CD14-positive monocyte (primary cell): ENCODE data around the gene SP100. TPM values are rescaled to one million over a fixed set of nuclear protein-coding genes. Genes with fewer than 3 reads are reported as not detected.

Source experiments
- DNase-seq, 3 donors: peaks; one replicate each; pipeline ENCODE4 v3.0.0-alpha.2; 2011 to 2022
- H2AFZ ChIP-seq: 2 replicates; pipeline ENCODE4 v1.6.0; 2012; ENCODE audit warnings: mild to moderate bottlenecking, low read depth, low read length, inconsistent platforms; ENCODE audit not compliant: insufficient read depth, poor library complexity, severe bottlenecking
- H3K27ac ChIP-seq, 2 donors: 1 replicate in 1 of 2; 2 replicates in 1 of 2; pipeline ENCODE4 v1.5.1; 2012 to 2013; ENCODE audit warnings: low read length in 2 of 2, control low read depth in 1 of 2, inconsistent platforms in 1 of 2, low read depth in 1 of 2, mild to moderate bottlenecking in 1 of 2
- H3K27me3 ChIP-seq, 2 donors: one replicate each; pipeline versions ENCODE4 v1.6.0 to v1.6.1; 2011 to 2013; ENCODE audit warnings: low read length in 2 of 2; ENCODE audit not compliant: control insufficient read depth in 2 of 2, insufficient read depth in 2 of 2
- H3K36me3 ChIP-seq, 2 donors: replicated peaks in 1 of 2; 1 replicate in 1 of 2; 2 replicates in 1 of 2; pipeline versions ENCODE4 v1.5.1 to v1.6.1; 2012 to 2013; ENCODE audit warnings: low read length in 2 of 2, control low read depth in 1 of 2, inconsistent platforms in 1 of 2, mild to moderate bottlenecking in 1 of 2; ENCODE audit not compliant: insufficient read depth in 2 of 2, control insufficient read depth in 1 of 2
- H3K4me1 ChIP-seq, 2 donors: 1 replicate in 1 of 2; 2 replicates in 1 of 2; pipeline versions ENCODE4 v1.5.1 to v1.6.1; 2012 to 2013; ENCODE audit warnings: low read length in 2 of 2, control low read depth in 1 of 2, inconsistent platforms in 1 of 2, mild to moderate bottlenecking in 1 of 2, moderate library complexity in 1 of 2; ENCODE audit not compliant: insufficient read depth in 2 of 2, control insufficient read depth in 1 of 2
- H3K4me2 ChIP-seq: replicated peaks from 2 replicates; pipeline ENCODE3; 2012; ENCODE audit warnings: low read length, moderate library complexity, mild to moderate bottlenecking; ENCODE audit not compliant: poor library complexity, severe bottlenecking; ENCODE audit errors: extremely low read depth
- H3K4me3 ChIP-seq, 3 experiments: fragments of 200-600 bp in 1 of 3; sonication (generic) in 1 of 3; replicated peaks in 1 of 3; 1 replicate in 2 of 3; 2 replicates in 1 of 3; pipeline ENCODE4 v1.5.1; 2011 to 2013; ENCODE audit warnings: low read length in 3 of 3, mild to moderate bottlenecking in 3 of 3, control low read depth in 2 of 3, low read depth in 2 of 3, inconsistent platforms in 1 of 3, moderate library complexity in 1 of 3
- H3K79me2 ChIP-seq: 2 replicates; pipeline ENCODE4 v1.6.0; 2012; ENCODE audit warnings: mild to moderate bottlenecking, control low read depth, inconsistent platforms, low read length, moderate library complexity; ENCODE audit not compliant: insufficient read depth
- H3K9ac ChIP-seq: 2 replicates; pipeline ENCODE4 v1.6.0; 2017; ENCODE audit warnings: low read length, mild to moderate bottlenecking; ENCODE audit not compliant: insufficient read depth, poor library complexity, severe bottlenecking
- H3K9me3 ChIP-seq, 2 donors: replicated peaks in 1 of 2; 1 replicate in 1 of 2; 2 replicates in 1 of 2; pipeline versions ENCODE4 v1.5.1 to v1.6.1; 2012 to 2013; ENCODE audit warnings: low read length in 2 of 2, control low read depth in 1 of 2; ENCODE audit not compliant: control insufficient read depth in 1 of 2, insufficient read depth in 1 of 2
- H4K20me1 ChIP-seq: 2 replicates; pipeline ENCODE4 v1.6.0; 2012; ENCODE audit warnings: mild to moderate bottlenecking, low read length, control low read depth, moderate library complexity; ENCODE audit not compliant: insufficient read depth
- H3K27ac Mint-ChIP-seq, 7 donors: one replicate each; pipeline ENCODE4 v1.8.0; 2020; ENCODE audit warnings: mild to moderate bottlenecking in 7 of 7, mixed read lengths in 7 of 7, moderate library complexity in 6 of 7, inconsistent platforms in 2 of 7
- H3K27me3 Mint-ChIP-seq, 3 donors: one replicate each; pipeline ENCODE4 v1.8.0; 2021 to 2022; ENCODE audit warnings: low read depth in 3 of 3, mild to moderate bottlenecking in 3 of 3, mixed read lengths in 3 of 3, moderate library complexity in 3 of 3, inconsistent platforms in 1 of 3
- H3K36me3 Mint-ChIP-seq, 2 donors: one replicate each; pipeline ENCODE4 v1.8.0; 2020; ENCODE audit warnings: mixed read lengths in 2 of 2, inconsistent platforms in 1 of 2, mild to moderate bottlenecking in 1 of 2
- H3K4me1 Mint-ChIP-seq: one replicate; pipeline ENCODE4 v1.8.0; 2020; ENCODE audit warnings: mild to moderate bottlenecking, mixed read lengths
- H3K4me3 Mint-ChIP-seq, 2 donors: one replicate each; pipeline ENCODE4 v1.8.0; 2020; ENCODE audit warnings: mild to moderate bottlenecking in 2 of 2, mixed read lengths in 2 of 2, moderate library complexity in 1 of 2
- H3K9me3 Mint-ChIP-seq, 7 donors: one replicate each; pipeline ENCODE4 v1.8.0; 2020 to 2022; ENCODE audit warnings: mixed read lengths in 7 of 7, mild to moderate bottlenecking in 6 of 7, moderate library complexity in 6 of 7, inconsistent platforms in 2 of 7
- CTCF ChIP-seq: fragments of 200-600 bp; IDR thresholded peaks from one replicate; pipeline ENCODE4 v1.8.0; 2022; ENCODE audit warnings: antibody characterized with exemption, mild to moderate bottlenecking
- WGBS: methylation state at CpG from one replicate; pipeline ENCODE4 v1.1.5; 2013; ENCODE audit warnings: missing lambda C conversion rate; ENCODE audit not compliant: insufficient coverage; 5-methylcytosine and 5-hydroxymethylcytosine counted together
- intact Hi-C, 2 donors: fragments of 100-400 bp; cut with micrococcal nuclease; formaldehyde crosslinking; loops; one replicate each; pipeline versions ENCODE4 v1.15.0 to v1.15.1; 2023
- polyA plus RNA-seq, 3 donors: library from polyadenylated mRNA; depleted of rRNA in 1 of 3; unstranded in 2 of 3; stranded (reverse) in 1 of 3; fragments of 300-500 nt in 2 of 3; fragments of >200 nt in 1 of 3; fragmentation: Illumina TruSeq in 2 of 3; gene quantifications; 1 replicate in 2 of 3; 2 replicates in 1 of 3; pipeline ENCODE4 v1.2.3, GENCODE V29; 2012 to 2021

SP100 gene
- polyA plus RNA-seq, 3 donors: 68.1 to 101 (median 97.4) TPM

GRCh38 chr2:230383453-230383852 is 32.5 kb upstream of the SP100 start:
- H3K4me2 ChIP-seq: no peak overlapping the region
- no peaks in the 10 kb centered on the region for H4K20me1 ChIP-seq
- intact Hi-C loops: no loop called here
- no peak overlapping the region for H3K4me3 ChIP-seq
- Mint-ChIP-seq H3K36me3 (peaks cover 70 to 74% of the 10 kb centered on the region in 2 donors), H3K4me3 (no peak overlapping the region), H3K27me3 (peaks cover 0 to 2% (median 0%) of the 10 kb centered on the region in 3 donors), H3K4me1 (no peaks in the 10 kb centered on the region), H3K27ac (no peak overlapping the region), H3K9me3 (no peaks in the 10 kb centered on the region)
- H3K4me1 ChIP-seq: no peaks in the 10 kb centered on the region
- WGBS: 90% methylated on average over 5 of the region's 5 CpGs
- H3K79me2 ChIP-seq: no peaks in the 10 kb centered on the region
- no peak for TF ChIP-seq CTCF
- DNase-seq: no peak
- no peaks in the 10 kb centered on the region for H3K27me3 ChIP-seq
- H3K9ac ChIP-seq: no peak overlapping the region
- no peak overlapping the region for H2AFZ ChIP-seq
- no peak overlapping the region for H3K27ac ChIP-seq
- H3K9me3 ChIP-seq: no peaks in the 10 kb centered on the region
- H3K36me3 ChIP-seq: peaks cover 20 to 82% of the 10 kb centered on the region in 2 donors

GRCh38 chr2:230384986-230385385 is 31.0 kb upstream of the SP100 start:
- intact Hi-C loops: no loop called here
- H3K36me3 ChIP-seq: peaks cover 33 to 88% of the 10 kb centered on the region in 2 donors
- H2AFZ ChIP-seq: no peak overlapping the region
- H3K9ac ChIP-seq: no peak overlapping the region
- TF ChIP-seq CTCF: no peak
- H3K27me3 ChIP-seq: no peaks in the 10 kb centered on the region
- peak overlapping the region in 1 of 7 donors; percentile 27 for H3K27ac Mint-ChIP-seq
- H3K27ac ChIP-seq: no peak overlapping the region
- peaks cover 0 to 2% (median 0%) of the 10 kb centered on the region in 3 donors for H3K27me3 Mint-ChIP-seq
- H3K36me3 Mint-ChIP-seq: peaks cover 78 to 82% of the 10 kb centered on the region in 2 donors
- no peaks in the 10 kb centered on the region for H3K4me1 Mint-ChIP-seq
- no peak overlapping the region for H3K4me2 ChIP-seq
- no peaks in the 10 kb centered on the region for H3K4me1 ChIP-seq
- no peaks in the 10 kb centered on the region for H3K9me3 Mint-ChIP-seq
- H3K79me2 ChIP-seq: no peaks in the 10 kb centered on the region
- no peaks in the 10 kb centered on the region for H3K9me3 ChIP-seq
- DNase-seq: no peak
- H3K4me3 Mint-ChIP-seq: no peak overlapping the region
- no peaks in the 10 kb centered on the region for H4K20me1 ChIP-seq
- 100% methylated on average over 2 of the region's 6 CpGs for WGBS
- no peak overlapping the region for H3K4me3 ChIP-seq
